Mucosa of gallbladder (tissue), 1 donor: Measurements from ENCODE around the gene SORL1. TPM values are rescaled to one million over a fixed set of nuclear protein-coding genes. Genes with fewer than 3 reads are reported as not detected.

Experiments
- DNase-seq: peaks from one replicate; pipeline ENCODE4 v3.0.0-alpha.2; 2020; ENCODE audit warnings: low spot score
- total RNA-seq: library from RNA; stranded (reverse); gene quantifications from one replicate; pipeline ENCODE4 v1.2.1, GENCODE V29; 2021
- donor health status: DM: no; HTN: no; CAD: no.

SORL1 gene
- total RNA-seq, 1 donor from 2014 or later: 71.3 TPM

- DNase-seq: peak; percentile 36
Observed at GRCh38 chr11:121426476-121427399, 25.4 kb upstream of the SORL1 start.

DNA sequence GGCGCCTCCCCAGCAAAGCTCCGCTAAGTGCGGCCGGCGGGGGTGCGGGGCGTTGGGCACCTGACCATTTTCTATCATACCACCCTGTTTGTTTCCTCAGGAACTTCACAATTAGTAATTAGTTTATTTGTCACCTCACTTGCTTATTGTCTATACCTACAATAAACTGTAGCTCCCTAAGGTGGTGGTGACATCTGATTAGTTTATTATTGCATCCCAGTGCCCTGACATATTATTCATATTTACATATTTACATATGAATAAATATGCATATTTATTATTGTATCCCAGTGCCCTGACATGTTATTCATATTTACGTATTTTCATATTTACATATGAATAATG, 24.7 kb upstream of the SORL1 start:
- DNase-seq: no peak

DNA sequence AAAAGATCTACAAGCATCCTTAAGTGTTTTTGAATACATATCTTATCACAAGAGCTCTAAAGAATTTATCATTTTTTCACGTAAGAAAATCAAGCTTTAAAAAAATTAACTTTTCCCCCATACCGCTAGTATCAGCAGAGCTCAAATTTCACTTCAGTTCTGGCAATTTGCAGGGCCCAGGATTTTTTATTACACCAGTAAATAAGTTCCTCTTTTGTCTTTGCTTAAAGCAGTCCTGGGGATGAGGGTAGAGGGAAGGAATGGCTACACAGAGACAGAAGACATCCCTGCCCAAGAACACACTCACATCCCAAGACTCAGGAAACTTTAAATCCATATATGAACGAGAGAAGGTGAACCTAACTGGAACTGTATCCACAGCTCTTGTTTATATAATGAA, 22.6 kb upstream of the SORL1 start:
- DNase-seq: no peak

- no peak for DNase-seq
Observed at GRCh38 chr11:121431820-121432526, 20.1 kb upstream of the SORL1 start.

GRCh38 chr11:121435132-121435531, 17.0 kb upstream of the SORL1 start:
- no peak for DNase-seq

GRCh38 chr11:121435551-121436511, 16.3 kb upstream of the SORL1 start:
- DNase-seq: no peak

- DNase-seq: no peak
Observed at GRCh38 chr11:121437018-121437685, 15.0 kb upstream of the SORL1 start.

DNA sequence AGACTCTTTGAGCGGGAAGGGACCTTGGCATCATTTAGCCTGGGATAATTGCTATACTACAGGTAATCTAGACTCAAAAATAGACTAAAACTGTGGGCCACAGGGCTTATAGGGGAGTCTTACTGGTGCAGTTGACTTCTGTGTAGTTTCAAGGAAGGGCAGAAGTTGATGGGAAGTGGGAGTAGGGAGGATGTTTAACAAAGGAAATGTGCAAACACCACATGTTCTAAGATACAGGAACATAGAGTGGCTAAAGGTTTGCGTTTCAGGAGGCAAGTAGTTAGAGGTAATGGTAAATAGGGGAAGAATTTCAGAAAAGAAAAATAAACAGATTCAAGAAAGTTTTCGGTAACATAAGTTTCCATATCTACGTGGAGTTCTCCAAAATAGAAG, 14.4 kb upstream of the SORL1 start:
- DNase-seq: no peak

DNA sequence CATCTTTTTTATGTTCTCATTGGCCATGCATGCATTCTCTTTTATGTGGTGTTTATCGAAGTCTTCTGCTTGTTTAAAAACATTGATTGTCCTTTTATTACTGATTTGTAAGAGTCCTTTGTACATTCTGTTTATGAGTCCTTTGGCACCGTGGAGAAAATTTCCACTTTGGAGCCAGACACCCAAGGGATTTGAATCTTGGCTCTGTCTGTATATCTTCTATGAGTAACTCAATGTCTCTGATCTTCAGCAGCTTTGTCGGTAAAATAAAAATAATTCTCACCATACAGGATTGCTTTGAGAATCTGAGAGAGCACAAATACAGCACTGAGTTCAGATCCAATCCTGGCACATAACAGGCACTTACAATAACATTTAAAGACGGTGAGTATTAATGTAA, 12.8 kb upstream of the SORL1 start:
- no peak for DNase-seq

DNA sequence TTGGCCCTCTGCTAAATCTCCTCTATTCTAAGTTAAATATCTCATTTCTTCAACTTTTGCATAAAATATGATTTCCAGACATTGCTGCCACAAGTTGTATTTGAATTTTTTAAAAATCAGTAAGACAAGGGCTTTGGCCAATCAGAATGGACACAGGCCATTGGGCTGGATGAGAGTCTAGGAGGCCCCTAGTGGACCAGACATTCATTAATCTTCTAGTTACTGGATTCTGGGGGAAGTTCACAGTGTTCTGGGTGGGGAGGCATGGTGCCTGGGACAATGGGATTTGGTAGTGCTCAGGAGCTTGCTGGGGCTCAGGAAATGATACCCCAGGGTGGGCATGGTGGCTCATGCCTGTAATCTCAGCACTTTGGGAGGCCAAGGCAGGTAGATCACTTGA, 12.4 kb upstream of the SORL1 start:
- DNase-seq: no peak

DNA sequence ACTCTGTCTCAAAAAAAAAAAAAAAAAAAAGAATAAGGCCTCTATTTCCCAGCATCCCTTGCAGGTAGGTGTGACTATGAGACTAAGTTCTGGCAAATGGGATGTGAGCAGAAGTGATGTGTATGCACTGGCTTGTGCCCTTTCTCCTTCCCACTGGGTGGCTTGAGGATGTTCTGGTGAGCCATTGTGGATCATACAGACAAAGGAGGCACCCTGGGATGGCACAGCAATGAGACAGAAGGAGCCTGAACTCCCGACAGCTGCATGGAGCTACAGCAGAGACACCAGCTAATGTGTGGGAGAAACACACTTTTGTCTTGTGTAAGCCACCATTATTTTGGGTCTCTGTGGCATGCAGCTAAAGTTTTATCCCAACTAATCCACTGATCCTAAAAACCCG, 10.6 kb upstream of the SORL1 start:
- no peak for DNase-seq

- no peak for DNase-seq
Observed at GRCh38 chr11:121443688-121444275, 8.3 kb upstream of the SORL1 start.

DNA sequence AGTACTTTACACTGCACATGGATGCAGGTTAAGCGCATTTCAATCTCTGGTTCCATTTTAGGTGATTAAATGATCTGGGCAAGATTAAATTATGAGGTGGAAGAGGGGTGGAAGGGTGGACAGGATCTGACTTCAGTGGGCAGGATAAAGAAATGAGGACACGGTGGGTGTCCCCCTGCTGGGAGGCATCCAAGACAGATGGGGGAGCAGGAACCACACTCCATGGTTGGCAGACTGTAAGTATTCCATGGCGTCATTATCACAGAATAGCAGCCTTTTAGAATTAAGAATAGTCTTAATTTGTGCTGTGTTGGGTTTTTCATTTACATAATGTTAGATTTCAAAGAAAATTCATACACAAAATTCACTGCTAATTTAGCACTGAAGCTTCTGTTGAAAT, 7.6 kb upstream of the SORL1 start:
- no peak for DNase-seq

DNA sequence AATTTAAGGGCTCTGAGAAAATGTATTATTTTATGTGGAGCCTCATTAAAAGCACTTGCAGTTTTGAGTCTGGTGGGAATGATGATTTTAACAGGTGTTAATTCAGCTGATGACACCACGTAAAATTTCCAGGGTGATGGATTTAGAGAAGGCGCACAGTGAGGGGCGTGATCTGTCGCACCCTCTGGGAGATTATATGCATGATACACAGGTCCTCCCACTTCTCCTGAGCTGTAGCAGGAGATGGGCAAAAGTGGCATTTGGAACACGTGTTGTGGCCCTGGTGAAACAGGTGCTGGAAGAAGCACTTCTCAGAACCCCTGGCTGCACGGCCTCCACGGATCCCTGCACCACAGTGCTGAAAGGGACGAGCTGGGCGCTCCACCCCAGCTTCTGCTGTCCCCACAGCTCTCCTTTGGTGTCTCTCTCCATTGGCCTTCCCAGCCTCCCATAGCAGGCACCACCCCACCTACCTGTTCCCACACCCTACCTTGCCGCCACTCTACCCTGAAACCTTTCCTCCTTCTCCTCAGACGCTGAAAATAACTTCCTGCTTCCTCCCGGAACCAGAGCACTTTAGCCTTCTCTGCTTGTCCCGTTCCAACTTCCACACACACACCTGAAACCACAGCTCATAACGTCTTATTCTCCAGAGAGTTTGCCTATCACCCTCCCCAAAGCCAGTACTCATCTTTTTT, 6.9 kb upstream of the SORL1 start:
- no peak for DNase-seq

GRCh38 chr11:121446752-121447156, 5.4 kb upstream of the SORL1 start:
- DNase-seq: no peak

DNA sequence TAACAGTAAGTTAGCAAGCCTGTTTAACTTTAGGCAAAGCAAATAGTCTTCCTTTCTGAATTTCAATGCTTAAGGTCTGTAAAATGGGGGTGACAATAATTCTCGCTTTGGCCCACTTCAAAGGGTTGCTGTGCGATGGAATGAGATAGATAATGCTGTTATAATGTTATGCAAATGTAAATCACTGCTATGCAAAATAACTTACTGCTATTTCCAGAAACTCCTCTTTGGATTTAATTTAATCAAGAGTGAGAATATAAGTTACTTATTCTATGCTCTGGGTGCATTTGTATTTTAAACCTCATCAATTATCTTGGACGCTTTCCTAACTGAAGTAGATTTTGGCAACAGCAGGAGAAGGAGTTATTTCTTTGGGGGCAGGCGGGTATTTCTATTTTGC, 4.1 kb upstream of the SORL1 start:
- no peak for DNase-seq

GRCh38 chr11:121448431-121448941, 3.6 kb upstream of the SORL1 start:
- no peak for DNase-seq

DNA sequence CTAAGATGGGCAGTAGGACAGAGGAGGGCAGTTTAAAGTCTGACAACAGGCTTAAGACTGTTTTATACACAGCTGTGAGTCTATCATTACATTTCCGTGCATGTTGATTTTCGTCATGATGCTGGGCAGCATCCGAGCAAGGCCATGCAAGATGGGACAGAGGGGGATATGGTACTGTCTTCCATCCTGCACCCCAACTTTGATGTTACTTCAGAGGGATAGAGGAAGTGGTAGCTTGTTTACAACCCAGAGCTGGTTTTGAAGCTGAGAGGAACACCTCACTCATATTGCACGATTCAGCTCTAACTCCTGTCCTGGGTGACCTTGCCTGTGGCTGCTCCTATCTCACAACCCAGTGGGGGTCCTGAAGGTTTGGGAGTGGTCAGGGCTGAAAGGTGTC, 3.0 kb upstream of the SORL1 start:
- DNase-seq: no peak

- no peak for DNase-seq
Observed at GRCh38 chr11:121449626-121450025, 2.5 kb upstream of the SORL1 start.

GRCh38 chr11:121450401-121450800, 1.7 kb upstream of the SORL1 start:
- DNase-seq: no peak
